GM12801 (cell line): ENCODE data around the gene BCL6.

ENCODE experiments used
- CTCF ChIP-seq: IDR thresholded peaks from one replicate; pipeline ENCODE4 v1.5.1; 2011; ENCODE audit warnings: control low read depth; ENCODE audit not compliant: insufficient read length; ENCODE audit errors: extremely low read depth

Gene BCL6

GRCh38 chr3:187745201-187746058, at the start of gene BCL6:
TSS of gene BCL6 (minus strand) at chr3:187745468. CDS start at chr3:187733693, 11,775 bp downstream.
- no peak for TF ChIP-seq CTCF

GRCh38 chr3:187794731-187795130, 49.5 kb upstream of the BCL6 start:
- TF ChIP-seq CTCF: no peak

- TF ChIP-seq CTCF: no peak
Observed at GRCh38 chr3:187793618-187794017, 48.4 kb upstream of the BCL6 start.

- TF ChIP-seq CTCF: no peak
Observed at GRCh38 chr3:187792521-187792920, 47.3 kb upstream of the BCL6 start.

- no peak for TF ChIP-seq CTCF
Observed at GRCh38 chr3:187789872-187790271, 44.6 kb upstream of the BCL6 start.

- TF ChIP-seq CTCF: no peak
Observed at GRCh38 chr3:187788984-187789857, 44.0 kb upstream of the BCL6 start.

- TF ChIP-seq CTCF: no peak
Observed at GRCh38 chr3:187783098-187783497, 37.8 kb upstream of the BCL6 start.
